H1 (cell line): ENCODE measurements around the gene GYS2. TPM values are rescaled to one million over a fixed set of nuclear protein-coding genes. Genes with fewer than 3 reads are reported as not detected.

Source experiments
- CTCF ChIA-PET: fragments of 300-600 bp; sonication (Branson Sonifier 250); formaldehyde crosslinking; loops from one replicate; lab custom pipeline; 2021; ENCODE audit not compliant: partially characterized antibody; lab: Charles Lee
- POLR2A ChIA-PET: fragments of 300-600 bp; sonication (Branson Sonifier 250); formaldehyde crosslinking; loops from one replicate; lab custom pipeline; 2021; ENCODE audit warnings: inconsistent platforms; ENCODE audit not compliant: partially characterized antibody; lab: Charles Lee
- DNase-seq, 2 experiments: peaks; one replicate each; pipeline versions ENCODE4 v3.0.0 to v3.0.0-alpha.2; 2010 to 2022; ENCODE audit warnings: low spot score in 2 of 2, low read depth in 1 of 2, mixed read lengths in 1 of 2
- FAIRE-seq: peaks from 2 replicates; lab custom pipeline; 2011; peaks lifted over from hg19 to GRCh38; lab: Jason Lieb, UNC
- H2AFZ ChIP-seq: 2 replicates; pipeline ENCODE4 v1.8.1; 2012; ENCODE audit warnings: low read length, inconsistent platforms
- H2AK5ac ChIP-seq: 2 replicates; pipeline ENCODE4 v1.6.1; 2013; ENCODE audit warnings: low read depth, low read length
- H2BK120ac ChIP-seq: replicated peaks from 2 replicates; pipeline ENCODE3; 2013; ENCODE audit warnings: low read depth, low read length, inconsistent platforms
- H2BK12ac ChIP-seq: 2 replicates; pipeline ENCODE4 v1.6.1; 2013; ENCODE audit warnings: low read depth, low read length
- H2BK15ac ChIP-seq: 2 replicates; pipeline ENCODE4 v1.6.1; 2013; ENCODE audit warnings: low read length
- H2BK20ac ChIP-seq: 2 replicates; pipeline ENCODE4 v1.6.1; 2013; ENCODE audit warnings: low read length
- H2BK5ac ChIP-seq: 2 replicates; pipeline ENCODE4 v1.6.1; 2013; ENCODE audit warnings: low read depth, low read length
- H3K14ac ChIP-seq: 2 replicates; pipeline ENCODE4 v1.6.1; 2013; ENCODE audit warnings: inconsistent platforms; ENCODE audit not compliant: insufficient read length
- H3K18ac ChIP-seq: 2 replicates; pipeline ENCODE4 v1.6.1; 2013; ENCODE audit warnings: low read length; ENCODE audit errors: extremely low read depth
- H3K23ac ChIP-seq: 2 replicates; pipeline ENCODE4 v1.6.1; 2013; ENCODE audit warnings: inconsistent platforms; ENCODE audit not compliant: insufficient read length
- H3K23me2 ChIP-seq: 2 replicates; pipeline ENCODE4 v1.6.1; 2013; ENCODE audit warnings: low read depth, low read length
- H3K27ac ChIP-seq: 2 replicates; pipeline ENCODE4 v1.6.1; 2011; ENCODE audit warnings: low read depth, low read length, inconsistent platforms
- H3K27me3 ChIP-seq, 4 experiments: replicated peaks in 1 of 4; 1 replicate in 1 of 4; 2 replicates in 3 of 4; pipeline versions ENCODE4 v1.6.1 to v1.8.1; 2011 to 2013; ENCODE audit warnings: low read length in 3 of 4, mild to moderate bottlenecking in 3 of 4, inconsistent platforms in 2 of 4, mixed read lengths in 2 of 4, moderate library complexity in 1 of 4; ENCODE audit not compliant: control insufficient read depth in 3 of 4, insufficient read depth in 3 of 4; ENCODE audit errors: extremely low read depth in 1 of 4
- H3K36me3 ChIP-seq, 4 experiments: 2 replicates each; pipeline versions ENCODE4 v1.6.1 to v1.8.1; 2011 to 2013; ENCODE audit warnings: mild to moderate bottlenecking in 4 of 4, low read length in 3 of 4, moderate library complexity in 2 of 4, control low read depth in 1 of 4, inconsistent platforms in 1 of 4; ENCODE audit not compliant: insufficient read depth in 4 of 4, control insufficient read depth in 2 of 4
- H3K4ac ChIP-seq: replicated peaks from 2 replicates; pipeline ENCODE3; 2013; ENCODE audit warnings: low read length, low read depth, mixed read lengths, inconsistent platforms; ENCODE audit not compliant: insufficient read length
- H3K4me1 ChIP-seq, 4 experiments: replicated peaks in 1 of 4; 1 replicate in 1 of 4; 2 replicates in 3 of 4; pipeline versions ENCODE4 v1.6.1 to v1.8.1; 2011 to 2013; ENCODE audit warnings: low read length in 3 of 4, inconsistent platforms in 2 of 4, mixed read lengths in 1 of 4; ENCODE audit not compliant: insufficient read depth in 4 of 4, control insufficient read depth in 3 of 4
- H3K4me2 ChIP-seq, 2 experiments: 2 replicates each; pipeline versions ENCODE4 v1.6.1 to v1.8.1; 2011 to 2013; ENCODE audit warnings: low read depth in 2 of 2, low read length in 2 of 2, control low read depth in 1 of 2, inconsistent platforms in 1 of 2, mild to moderate bottlenecking in 1 of 2; ENCODE audit not compliant: insufficient read depth in 1 of 2
- H3K4me3 ChIP-seq, 4 experiments: fragments of 200-600, 300-600 bp in 1 of 4; sonication (generic), shearing (Covaris generic), sonication (Bioruptor Twin) in 1 of 4; 2 replicates each; pipeline versions ENCODE4 v1.5.1 to v1.8.1; 2011 to 2016; ENCODE audit warnings: low read length in 4 of 4, low read depth in 3 of 4, control low read depth in 2 of 4, inconsistent platforms in 2 of 4, mild to moderate bottlenecking in 2 of 4, mixed read lengths in 1 of 4, moderate library complexity in 1 of 4; ENCODE audit not compliant: insufficient read depth in 2 of 4; ENCODE audit errors: extremely low read depth in 1 of 4
- H3K56ac ChIP-seq: replicated peaks from 2 replicates; pipeline ENCODE3; 2013; ENCODE audit warnings: low read depth, mild to moderate bottlenecking, mixed read lengths, low read length, inconsistent platforms; ENCODE audit not compliant: insufficient read length
- H3K79me1 ChIP-seq: 2 replicates; pipeline ENCODE4 v1.6.1; 2013; ENCODE audit warnings: low read depth, low read length, control low read depth
- H3K79me2 ChIP-seq, 2 experiments: 2 replicates each; pipeline versions ENCODE4 v1.6.1 to v1.8.1; 2012 to 2013; ENCODE audit warnings: low read length in 2 of 2, mild to moderate bottlenecking in 2 of 2, inconsistent platforms in 1 of 2; ENCODE audit not compliant: insufficient read depth in 2 of 2, control insufficient read depth in 1 of 2
- H3K9ac ChIP-seq, 4 experiments: replicated peaks in 1 of 4; 1 replicate in 1 of 4; 2 replicates in 3 of 4; pipeline versions ENCODE4 v1.6.1 to v1.8.1; 2011 to 2013; ENCODE audit warnings: low read depth in 3 of 4, low read length in 3 of 4, control low read depth in 2 of 4, mild to moderate bottlenecking in 2 of 4, moderate library complexity in 2 of 4, inconsistent platforms in 1 of 4; ENCODE audit errors: extremely low read depth in 1 of 4
- H3K9me3 ChIP-seq, 2 experiments: 2 replicates each; pipeline versions ENCODE4 v1.6.1 to v1.8.1; 2012 to 2013; ENCODE audit warnings: mild to moderate bottlenecking in 2 of 2, moderate library complexity in 2 of 2, control low read depth in 1 of 2, inconsistent platforms in 1 of 2, low read depth in 1 of 2, low read length in 1 of 2, mixed read lengths in 1 of 2; ENCODE audit not compliant: insufficient read depth in 2 of 2
- H4K20me1 ChIP-seq, 2 experiments: replicated peaks in 1 of 2; 2 replicates each; pipeline versions ENCODE3 to v1.8.1; 2011 to 2013; ENCODE audit warnings: inconsistent platforms in 2 of 2, low read length in 2 of 2, mild to moderate bottlenecking in 1 of 2; ENCODE audit not compliant: insufficient read depth in 2 of 2, control insufficient read depth in 1 of 2
- H4K5ac ChIP-seq: 2 replicates; pipeline ENCODE4 v1.6.1; 2013; ENCODE audit warnings: low read length, low read depth, mixed read lengths, inconsistent platforms; ENCODE audit not compliant: insufficient read length
- H4K8ac ChIP-seq: 2 replicates; pipeline ENCODE4 v1.8.0; 2013; ENCODE audit warnings: mild to moderate bottlenecking, moderate library complexity, low read length, inconsistent platforms; ENCODE audit not compliant: insufficient read depth; ENCODE audit errors: extremely low read depth
- H4K91ac ChIP-seq: replicated peaks from 2 replicates; pipeline ENCODE3; 2013; ENCODE audit warnings: low read length, mixed read lengths, inconsistent platforms; ENCODE audit not compliant: insufficient read length
- BACH1 ChIP-seq: IDR thresholded peaks from 2 replicates; pipeline ENCODE4 v1.6.1; 2012; ENCODE audit warnings: low read length, improper control_type of control experiment
- CEBPB ChIP-seq: IDR thresholded peaks from 2 replicates; pipeline ENCODE4 v1.6.1; 2012; ENCODE audit warnings: low read depth, low read length
- GTF2F1 ChIP-seq: IDR thresholded peaks from 2 replicates; pipeline ENCODE4 v1.6.1; 2012; ENCODE audit warnings: low read depth, low read length, improper control_type of control experiment, borderline replicate concordance
- JUN ChIP-seq: IDR thresholded peaks from 2 replicates; pipeline ENCODE4 v1.6.1; 2011; ENCODE audit warnings: low read depth, mild to moderate bottlenecking, improper control_type of control experiment, low read length
- KDM4A ChIP-seq: IDR thresholded peaks from one replicate; pipeline ENCODE4 v1.7.1; 2012; ENCODE audit warnings: low read depth, mild to moderate bottlenecking, moderate library complexity, low read length, inconsistent platforms; ENCODE audit not compliant: severe bottlenecking
- SIX5 ChIP-seq: IDR thresholded peaks from 2 replicates; pipeline ENCODE4 v1.6.1; 2011; ENCODE audit warnings: mild to moderate bottlenecking, low read depth, low read length
- SRF ChIP-seq: IDR thresholded peaks from 2 replicates; pipeline ENCODE4 v1.6.1; 2011; ENCODE audit warnings: mild to moderate bottlenecking, low read depth, low read length, moderate library complexity
- TAF7 ChIP-seq: optimal IDR thresholded peaks from 2 replicates; pipeline ENCODE3; 2011; ENCODE audit warnings: low read depth, mild to moderate bottlenecking, inconsistent platforms, low read length, moderate library complexity, borderline replicate concordance
- YY1 ChIP-seq: IDR thresholded peaks from 2 replicates; pipeline ENCODE4 v1.6.1; 2011; ENCODE audit warnings: low read depth, mild to moderate bottlenecking, low read length
- WGBS, 2 experiments: shearing (Covaris generic) in 1 of 2; methylation state at CpG; one replicate each; pipeline versions ENCODE4 v1.1.6 to v1.1.7; 2013 to 2015; ENCODE audit warnings: low lambda C conversion rate in 2 of 2, mixed read lengths in 2 of 2, inconsistent platforms in 1 of 2, low coverage in 1 of 2, missing lambda C conversion rate in 1 of 2; ENCODE audit not compliant: insufficient replicate concordance in 2 of 2, insufficient coverage in 1 of 2, insufficient read length in 1 of 2; ENCODE audit errors: extremely low coverage in 1 of 2, missing lambda C conversion rate in 1 of 2; 5-methylcytosine and 5-hydroxymethylcytosine counted together
- polyA plus RNA-seq, 7 experiments: library from polyadenylated mRNA; depleted of rRNA in 3 of 7; stranded (reverse) in 5 of 7; unstranded in 2 of 7; fragments of >200 nt in 5 of 7; fragments of 200-250 nt in 2 of 7; gene quantifications; 1 replicate in 5 of 7; 2 replicates in 1 of 7; 4 replicates in 1 of 7; pipeline versions ENCODE4 v1.2.1 to v1.2.3, GENCODE V29; 2011 to 2013; ENCODE audit warnings: missing spikeins in 2 of 7, mixed read lengths in 2 of 7
- total RNA-seq: library from RNA; stranded (reverse); fragmentation: NEBNext Ultra II Directional; extraction: Animal tissue kit (Norgen Biotek cat#: 25700); gene quantifications from 2 replicates; pipeline ENCODE4 v1.2.1, GENCODE V29; 2021
- TF ChIP-seq, protein P1 (sequence below): IDR thresholded peaks from 2 replicates; pipeline ENCODE4 v1.6.1; 2012; ENCODE audit warnings: inconsistent platforms
- TF ChIP-seq, protein P2 (sequence below), 3 experiments: IDR thresholded peaks; 1 replicate in 2 of 3; 2 replicates in 1 of 3; pipeline versions ENCODE4 v1.5.1 to v1.6.1; 2011; ENCODE audit warnings: low read length in 3 of 3, mild to moderate bottlenecking in 3 of 3, inconsistent platforms in 2 of 3, low read depth in 1 of 3, moderate library complexity in 1 of 3; ENCODE audit not compliant: insufficient read depth in 1 of 3; ENCODE audit errors: control extremely low read depth in 1 of 3

GYS2 gene
- total and polyA plus RNA-seq, 2 of the 8 experiments (the other 6 are each of a cell fraction or from before 2014, with no cell fraction given): not detected

DNA sequence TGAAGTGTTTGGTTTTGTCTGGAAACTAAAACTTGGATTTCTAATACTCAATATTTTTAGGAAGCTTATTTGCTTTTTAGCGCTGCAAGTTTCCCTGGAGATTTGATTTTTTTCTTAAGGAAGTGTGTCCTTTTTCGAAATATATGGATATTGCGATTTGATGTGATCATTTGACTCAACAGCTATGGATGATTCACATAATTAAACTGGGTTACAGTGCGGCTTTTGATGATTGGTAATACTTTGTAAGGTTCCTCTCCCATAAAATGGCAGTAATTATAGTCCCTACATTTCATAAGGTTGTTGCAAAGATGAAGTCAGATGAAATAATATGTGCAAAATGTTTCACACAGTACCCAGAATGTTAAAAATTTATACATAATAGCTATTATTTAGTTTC, 39.9 kb upstream of the GYS2 start:
- Histone ChIP-seq H3K79me1 (peaks cover 2% of the 10 kb centered on the region; the same call in 1 of the 2 replicates), H3K14ac (no peak overlapping the region), H2AK5ac (no peak overlapping the region), H3K56ac (no peak overlapping the region), H3K4me3 (no peak overlapping the region), H2BK5ac (no peak overlapping the region), H3K23ac (no peak overlapping the region), H4K91ac (no peak overlapping the region), H2AFZ (no peak overlapping the region), H3K4me1 (peaks cover 0 to 4% (median 3%) of the 10 kb centered on the region in 4 experiments; a peak in 3 of 7 replicates), H2BK15ac (no peak overlapping the region), H3K4ac (no peak overlapping the region), H3K9ac (no peak overlapping the region), H2BK12ac (no peak overlapping the region), H4K5ac (no peak overlapping the region), H3K23me2 (no peaks in the 10 kb centered on the region), H3K9me3 (no peaks in the 10 kb centered on the region), H3K18ac (no peak overlapping the region), H3K4me2 (no peak overlapping the region; a peak in 1 of 4 replicates), H3K27me3 (no peaks in the 10 kb centered on the region), H4K20me1 (peaks cover 7 to 10% of the 10 kb centered on the region in 2 experiments), H2BK20ac (no peak overlapping the region), H3K36me3 (peaks cover 37 to 98% (median 79%) of the 10 kb centered on the region in 4 experiments), H3K79me2 (peaks cover 0 to 71% of the 10 kb centered on the region in 2 experiments; a peak in 2 of 4 replicates), H2BK120ac (no peak overlapping the region), H4K8ac (no peak overlapping the region), H3K27ac (no peak overlapping the region)
- DNase-seq (no peak), FAIRE-seq (no peak)
- 95% methylated on average over 4 of the region's 4 CpGs; no CpG with 5 or more reads in 1 of the 2 experiments for WGBS, 2 experiments
- ChIA-PET CTCF (interaction anchor here (0.7 to 1.2 kb wide), 2 partner anchors 13 to 21 kb away, joined by 3 read pairs; no protein-coding TSS in a partner anchor), POLR2A (interaction anchor here (2.7 to 6.5 kb wide), 5 partner anchors 8 to 143 kb away, joined by 7 to 86 read pairs (median 25); partner anchors contain the start of genes GOLT1B, LDHB and RECQL)
- TF ChIP-seq SRF (no peak), YY1 (no peak), SIX5 (no peak), KDM4A (no peak), GTF2F1 (no peak), JUN (no peak), TAF7 (no peak), BACH1 (no peak), CEBPB (no peak)
- TF ChIP-seq, protein P1, sequence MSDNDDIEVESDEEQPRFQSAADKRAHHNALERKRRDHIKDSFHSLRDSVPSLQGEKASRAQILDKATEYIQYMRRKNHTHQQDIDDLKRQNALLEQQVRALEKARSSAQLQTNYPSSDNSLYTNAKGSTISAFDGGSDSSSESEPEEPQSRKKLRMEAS: no peak
- TF ChIP-seq, protein P2, sequence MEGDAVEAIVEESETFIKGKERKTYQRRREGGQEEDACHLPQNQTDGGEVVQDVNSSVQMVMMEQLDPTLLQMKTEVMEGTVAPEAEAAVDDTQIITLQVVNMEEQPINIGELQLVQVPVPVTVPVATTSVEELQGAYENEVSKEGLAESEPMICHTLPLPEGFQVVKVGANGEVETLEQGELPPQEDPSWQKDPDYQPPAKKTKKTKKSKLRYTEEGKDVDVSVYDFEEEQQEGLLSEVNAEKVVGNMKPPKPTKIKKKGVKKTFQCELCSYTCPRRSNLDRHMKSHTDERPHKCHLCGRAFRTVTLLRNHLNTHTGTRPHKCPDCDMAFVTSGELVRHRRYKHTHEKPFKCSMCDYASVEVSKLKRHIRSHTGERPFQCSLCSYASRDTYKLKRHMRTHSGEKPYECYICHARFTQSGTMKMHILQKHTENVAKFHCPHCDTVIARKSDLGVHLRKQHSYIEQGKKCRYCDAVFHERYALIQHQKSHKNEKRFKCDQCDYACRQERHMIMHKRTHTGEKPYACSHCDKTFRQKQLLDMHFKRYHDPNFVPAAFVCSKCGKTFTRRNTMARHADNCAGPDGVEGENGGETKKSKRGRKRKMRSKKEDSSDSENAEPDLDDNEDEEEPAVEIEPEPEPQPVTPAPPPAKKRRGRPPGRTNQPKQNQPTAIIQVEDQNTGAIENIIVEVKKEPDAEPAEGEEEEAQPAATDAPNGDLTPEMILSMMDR (IDR thresholded peaks at IDR 0.05; ENCODE audit: control extremely low read depth in 1 of 3, insufficient read depth in 1 of 3, low read depth in 1 of 3, low read length in 3 of 3): no peak
